ENCODE data around the gene CDH23.

- TF ChIP-seq, protein P1, sequence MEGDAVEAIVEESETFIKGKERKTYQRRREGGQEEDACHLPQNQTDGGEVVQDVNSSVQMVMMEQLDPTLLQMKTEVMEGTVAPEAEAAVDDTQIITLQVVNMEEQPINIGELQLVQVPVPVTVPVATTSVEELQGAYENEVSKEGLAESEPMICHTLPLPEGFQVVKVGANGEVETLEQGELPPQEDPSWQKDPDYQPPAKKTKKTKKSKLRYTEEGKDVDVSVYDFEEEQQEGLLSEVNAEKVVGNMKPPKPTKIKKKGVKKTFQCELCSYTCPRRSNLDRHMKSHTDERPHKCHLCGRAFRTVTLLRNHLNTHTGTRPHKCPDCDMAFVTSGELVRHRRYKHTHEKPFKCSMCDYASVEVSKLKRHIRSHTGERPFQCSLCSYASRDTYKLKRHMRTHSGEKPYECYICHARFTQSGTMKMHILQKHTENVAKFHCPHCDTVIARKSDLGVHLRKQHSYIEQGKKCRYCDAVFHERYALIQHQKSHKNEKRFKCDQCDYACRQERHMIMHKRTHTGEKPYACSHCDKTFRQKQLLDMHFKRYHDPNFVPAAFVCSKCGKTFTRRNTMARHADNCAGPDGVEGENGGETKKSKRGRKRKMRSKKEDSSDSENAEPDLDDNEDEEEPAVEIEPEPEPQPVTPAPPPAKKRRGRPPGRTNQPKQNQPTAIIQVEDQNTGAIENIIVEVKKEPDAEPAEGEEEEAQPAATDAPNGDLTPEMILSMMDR (IDR thresholded peaks at IDR 0.05) = no peak
- TF ChIP-seq CBFB (CRISPR knock-in tag; IDR thresholded peaks at IDR 0.05; ENCODE audit: low read depth) (no peak), TEAD4 (CRISPR knock-in tag; IDR thresholded peaks at IDR 0.05) (no peak), NFYB (CRISPR knock-in tag; conservative IDR thresholded peaks at IDR 0.05; ENCODE audit: low read depth) (no peak), GRHL2 (CRISPR knock-in tag; IDR thresholded peaks at IDR 0.05; ENCODE audit: insufficient replicate concordance, severe bottlenecking) (no peak), MAX (CRISPR knock-in tag; IDR thresholded peaks at IDR 0.05) (no peak), NFATC4 (CRISPR knock-in tag; IDR thresholded peaks at IDR 0.05) (no peak)
These were observed 346.5 kb downstream of the CDH23 start for GRCh38 chr10:71743089-71743838.

Data from WTC11 (cell line).